IMR-90 (cell line): Measurements from ENCODE around the gene AMZ2. TPM values are rescaled to one million over a fixed set of nuclear protein-coding genes. Genes with fewer than 3 reads are reported as not detected.

Experiments
- ATAC-seq: fragments of 200-7000 bp; cut with Tn5 transposase; 2 replicates; pipeline ENCODE4 v1.9.1; 2020; ENCODE audit warnings: low read depth, mild to moderate bottlenecking, moderate library complexity
- BruUV-seq: library from RNA; stranded (reverse); fragments of 400-500 nt; replicated peaks from 2 replicates; lab custom pipeline; 2021; lab: Mats Ljungman, UMichigan
- CTCF ChIA-PET: fragments of 300-600 bp; formaldehyde crosslinking; extraction: SDS; loops from one replicate; lab custom pipeline; 2021; ENCODE audit warnings: antibody characterized with exemption; lab: Yijun Ruan, JAX
- POLR2A ChIA-PET: fragments of 300-600 bp; sonication (Branson Sonifier 250); formaldehyde crosslinking; loops from one replicate; lab custom pipeline; 2022; ENCODE audit warnings: antibody characterized with exemption; ENCODE audit not compliant: unreplicated experiment; lab: Charles Lee
- DNase-seq: peaks from one replicate; pipeline ENCODE4 v3.0.0; 2013
- H2AFZ ChIP-seq: replicated peaks from 2 replicates; pipeline ENCODE3; 2013; ENCODE audit warnings: low read length, mild to moderate bottlenecking; ENCODE audit not compliant: poor library complexity
- H2AK5ac ChIP-seq: 2 replicates; pipeline ENCODE4 v1.6.1; 2013; ENCODE audit warnings: low read depth, low read length, inconsistent platforms
- H2AK9ac ChIP-seq: replicated peaks from 2 replicates; pipeline ENCODE3; 2013; ENCODE audit warnings: mild to moderate bottlenecking, low read depth, low read length, moderate library complexity; ENCODE audit not compliant: poor library complexity
- H2BK120ac ChIP-seq: 2 replicates; pipeline ENCODE4 v1.6.1; 2013; ENCODE audit warnings: low read depth, low read length, inconsistent platforms
- H2BK15ac ChIP-seq: 3 replicates; pipeline ENCODE4 v1.6.1; 2013; ENCODE audit warnings: low read depth, low read length, inconsistent platforms
- H2BK20ac ChIP-seq: 2 replicates; pipeline ENCODE4 v1.6.1; 2013; ENCODE audit warnings: low read depth, mild to moderate bottlenecking, inconsistent platforms, low read length, moderate library complexity
- H2BK5ac ChIP-seq: 2 replicates; pipeline ENCODE4 v1.6.1; 2013; ENCODE audit warnings: mild to moderate bottlenecking, low read depth, low read length, inconsistent platforms; ENCODE audit not compliant: poor library complexity, severe bottlenecking
- H3K14ac ChIP-seq: replicated peaks from 2 replicates; pipeline ENCODE4 v1.6.1; 2013; ENCODE audit warnings: low read depth, low read length, inconsistent platforms
- H3K18ac ChIP-seq: 2 replicates; pipeline ENCODE4 v1.6.1; 2013; ENCODE audit warnings: low read depth, low read length, control low read depth
- H3K23ac ChIP-seq: 2 replicates; pipeline ENCODE4 v1.6.1; 2013; ENCODE audit warnings: low read depth, low read length, inconsistent platforms
- H3K27ac ChIP-seq: 2 replicates; pipeline ENCODE4 v1.5.1; 2013; ENCODE audit warnings: mild to moderate bottlenecking, control low read depth, low read length; ENCODE audit not compliant: insufficient read depth
- H3K27me3 ChIP-seq: 2 replicates; pipeline ENCODE4 v1.6.1; 2013; ENCODE audit warnings: low read length; ENCODE audit not compliant: control insufficient read depth, insufficient read depth
- H3K36me3 ChIP-seq: 2 replicates; pipeline ENCODE4 v1.6.1; 2013; ENCODE audit warnings: low read length, mixed read lengths; ENCODE audit not compliant: control insufficient read depth, insufficient read depth
- H3K4ac ChIP-seq: 2 replicates; pipeline ENCODE4 v1.6.1; 2013; ENCODE audit warnings: low read depth, low read length, inconsistent platforms
- H3K4me1 ChIP-seq: 2 replicates; pipeline ENCODE4 v1.6.1; 2013; ENCODE audit warnings: low read length, mixed read lengths; ENCODE audit not compliant: control insufficient read depth, insufficient read depth
- H3K4me2 ChIP-seq: 2 replicates; pipeline ENCODE4 v1.6.1; 2013; ENCODE audit warnings: low read depth, mild to moderate bottlenecking, control low read depth, low read length, moderate library complexity
- H3K4me3 ChIP-seq: 2 replicates; pipeline ENCODE4 v1.5.1; 2013; ENCODE audit warnings: low read depth, mild to moderate bottlenecking, control low read depth, low read length, moderate library complexity; ENCODE audit not compliant: insufficient read depth
- H3K56ac ChIP-seq: 2 replicates; pipeline ENCODE4 v1.6.1; 2013; ENCODE audit warnings: low read length, inconsistent platforms; ENCODE audit not compliant: insufficient read depth; ENCODE audit errors: extremely low read depth
- H3K79me1 ChIP-seq, 2 experiments: 2 replicates each; pipeline ENCODE4 v1.6.1; 2013; ENCODE audit warnings: low read length in 2 of 2, inconsistent platforms in 1 of 2, low read depth in 1 of 2
- H3K9ac ChIP-seq: 2 replicates; pipeline ENCODE4 v1.6.1; 2013; ENCODE audit warnings: low read depth, low read length, control low read depth
- H3K9me1 ChIP-seq: 2 replicates; pipeline ENCODE4 v1.6.1; 2013; ENCODE audit warnings: low read length, inconsistent platforms; ENCODE audit not compliant: insufficient read depth
- H3K9me3 ChIP-seq: 2 replicates; pipeline ENCODE4 v1.6.1; 2013; ENCODE audit warnings: low read length; ENCODE audit not compliant: control insufficient read depth, insufficient read depth
- H4K20me1 ChIP-seq: 2 replicates; pipeline ENCODE4 v1.6.1; 2013; ENCODE audit warnings: low read length, inconsistent platforms; ENCODE audit not compliant: insufficient read depth
- H4K5ac ChIP-seq: 2 replicates; pipeline ENCODE4 v1.6.1; 2013; ENCODE audit warnings: mild to moderate bottlenecking, low read depth, low read length, control low read depth
- H4K8ac ChIP-seq, 2 experiments: 2 replicates each; pipeline ENCODE4 v1.6.1; 2013; ENCODE audit warnings: low read depth in 2 of 2, low read length in 2 of 2, control low read depth in 1 of 2, inconsistent platforms in 1 of 2
- H4K91ac ChIP-seq: 2 replicates; pipeline ENCODE4 v1.6.1; 2013; ENCODE audit warnings: low read depth, low read length, inconsistent platforms; ENCODE audit not compliant: insufficient read depth
- CTCF ChIP-seq: conservative IDR thresholded peaks from 2 replicates; pipeline ENCODE4 v1.5.1; 2012; ENCODE audit warnings: mild to moderate bottlenecking, low read depth, low read length, improper control_type of control experiment
- NFE2L2 ChIP-seq: fragments of 150-350 bp; IDR thresholded peaks from 2 replicates; pipeline ENCODE4 v1.6.1; 2016; ENCODE audit warnings: low read depth, mild to moderate bottlenecking, low read length
- RFX5 ChIP-seq: IDR thresholded peaks from 2 replicates; pipeline ENCODE4 v1.8.0; 2012; ENCODE audit warnings: low read depth, mild to moderate bottlenecking, low read length, moderate library complexity
- WGBS, 2 experiments: methylation state at CpG; one replicate each; pipeline versions ENCODE4 v1.1.5 to v1.1.7; 2013; ENCODE audit warnings: missing lambda C conversion rate in 2 of 2; ENCODE audit not compliant: insufficient read length in 1 of 2; ENCODE audit errors: extremely low coverage in 2 of 2; 5-methylcytosine and 5-hydroxymethylcytosine counted together
- dilution Hi-C: fragments of 300-500 bp; cut with HindIII; formaldehyde crosslinking; loops from one replicate; pipeline ENCODE4 v1.14.3; 2018; ENCODE audit warnings: low sequenced_read_pairs; ENCODE audit not compliant: unreplicated experiment
- in situ Hi-C: fragments of 300-500 bp; cut with MboI; formaldehyde crosslinking; loops from 3 replicates; pipeline ENCODE4 v1.14.3; 2019; ENCODE audit warnings: low sequenced_read_pairs, inconsistent platforms, mixed read lengths
- intact Hi-C: fragments of 100-400 bp; cut with micrococcal nuclease; formaldehyde crosslinking; loops from 2 replicates; pipeline ENCODE4 v1.10.0; 2022
- polyA plus RNA-seq, 3 experiments: library from polyadenylated mRNA; depleted of rRNA; stranded (reverse); fragments of >200 nt; gene quantifications; 2 replicates each; pipeline ENCODE4 v1.2.3, GENCODE V29; 2012; ENCODE audit warnings: low replicate concordance in 1 of 3
- total RNA-seq: library from RNA; depleted of rRNA; stranded (reverse); fragments of >200 nt; gene quantifications from 2 replicates; pipeline ENCODE4 v1.2.3, GENCODE V29; 2012

AMZ2 gene
- total and polyA plus RNA-seq, 2 of the 4 experiments (the other 2 are of a cell fraction) = 65.4 to 90.2 TPM

- intact Hi-C loops = no loop called here
- H3K4me2 ChIP-seq = no peak overlapping the region
- H2AK9ac ChIP-seq = no peak overlapping the region
- CTCF ChIA-PET = interaction anchor here (0.6 kb wide), 1 partner anchor 242 kb away, joined by 3 read pairs; no protein-coding TSS in a partner anchor
- no peak overlapping the region for H3K56ac ChIP-seq
- TF ChIP-seq RFX5 = no peak
- no peak for TF ChIP-seq NFE2L2
- TF ChIP-seq CTCF = no peak
- H4K91ac ChIP-seq = no peak overlapping the region
- no peak overlapping the region for H3K4me3 ChIP-seq
- H3K4ac ChIP-seq = no peak overlapping the region
- no peaks in the 10 kb centered on the region for H3K79me1 ChIP-seq
- dilution Hi-C loops = no loop called here
- peak overlapping the region; percentile 40 for H2AFZ ChIP-seq
- no peaks in the 10 kb centered on the region for H3K9me1 ChIP-seq
- 78% methylated on average over 3 of the region's 10 CpGs; no CpG with 5 or more reads in 1 of the 2 experiments for whole genome bisulfite sequencing, 2 experiments
- no peak overlapping the region for H3K27ac ChIP-seq
- H4K20me1 ChIP-seq = no peaks in the 10 kb centered on the region
- H2BK5ac ChIP-seq = no peak overlapping the region
- no peak overlapping the region for H3K23ac ChIP-seq
- no peak overlapping the region for H3K9ac ChIP-seq
- no peak overlapping the region for H4K5ac ChIP-seq
- no peak overlapping the region for H2BK120ac ChIP-seq
- H4K8ac ChIP-seq = no peak overlapping the region
- no peak overlapping the region for H3K14ac ChIP-seq
- ATAC-seq = peak; percentile 51
- no peak overlapping the region for H2AK5ac ChIP-seq
- H3K18ac ChIP-seq = no peak overlapping the region
- no peak overlapping the region for H2BK20ac ChIP-seq
- H2BK15ac ChIP-seq = no peak overlapping the region
- peaks cover 3% of the 10 kb centered on the region for H3K4me1 ChIP-seq
- DNase-seq = peak; percentile 42
- BruUV-seq = no TSS peak
- POLR2A ChIA-PET = no interaction called here
- no peaks in the 10 kb centered on the region for H3K36me3 ChIP-seq
- in situ Hi-C loops = no loop called here
- no peaks in the 10 kb centered on the region; the same call in 1 of the 2 replicates for H3K9me3 ChIP-seq
- H3K27me3 ChIP-seq = no peaks in the 10 kb centered on the region
Observed at GRCh38 chr17:68302066-68302564, 54.3 kb downstream of the AMZ2 start.
